Nephron (organoid): ENCODE data around the gene IRF9.

Source experiments
- H3K27ac Mint-ChIP-seq, 3 experiments: 2 replicates each; pipeline ENCODE4 v1.8.0; 2020; ENCODE audit warnings: mixed read lengths in 3 of 3, mild to moderate bottlenecking in 2 of 3, moderate library complexity in 1 of 3
- H3K27me3 Mint-ChIP-seq: 2 replicates; pipeline ENCODE4 v1.8.0; 2021; ENCODE audit warnings: low read depth, mild to moderate bottlenecking, moderate library complexity, mixed read lengths
- H3K36me3 Mint-ChIP-seq: 2 replicates; pipeline ENCODE4 v1.8.0; 2020; ENCODE audit warnings: low read depth, mixed read lengths
- H3K4me1 Mint-ChIP-seq: 2 replicates; pipeline ENCODE4 v1.8.0; 2020; ENCODE audit warnings: mixed read lengths
- H3K4me3 Mint-ChIP-seq, 3 experiments: 2 replicates each; pipeline ENCODE4 v1.8.0; 2020; ENCODE audit warnings: mild to moderate bottlenecking in 3 of 3, mixed read lengths in 3 of 3, moderate library complexity in 2 of 3
- H3K9me3 Mint-ChIP-seq: 2 replicates; pipeline ENCODE4 v1.8.0; 2020; ENCODE audit warnings: mixed read lengths
- CTCF ChIP-seq, 3 experiments: fragments of 200-600 bp; sonication (generic); IDR thresholded peaks; one replicate each; pipeline ENCODE4 v1.5.0; 2021; ENCODE audit warnings: antibody characterized with exemption in 3 of 3; ENCODE audit not compliant: unreplicated experiment in 3 of 3

Gene IRF9

GRCh38 chr14:24160850-24161804 lies at the start of gene IRF9:
Gene IRF9, plus strand, starts transcription at chr14:24161265. Its CDS starts 880 bp downstream, at chr14:24162145.
- TF ChIP-seq CTCF (IDR thresholded peaks at IDR 0.05; ENCODE audit: unreplicated experiment in 3 of 3) = peak; percentile 94 to 96 (median 95)
- Mint-ChIP-seq H3K36me3 (peaks cover 57% of the 10 kb centered on the region), H3K27ac (peak within 1 kb of the TSS; percentile 90 to 96 (median 96)), H3K9me3 (no peaks in the 10 kb centered on the region), H3K4me1 (peaks cover 16% of the 10 kb centered on the region), H3K27me3 (no peaks in the 10 kb centered on the region), H3K4me3 (peak within 1 kb of the TSS; percentile 91 to 96 (median 93))

- H3K27me3 Mint-ChIP-seq = no peaks in the 10 kb centered on the region
- H3K36me3 Mint-ChIP-seq = peaks cover 21% of the 10 kb centered on the region
- peak overlapping the region; percentile 96 to 99 (median 99) for H3K4me3 Mint-ChIP-seq
- H3K27ac Mint-ChIP-seq = peak overlapping the region; percentile 100
- H3K4me1 Mint-ChIP-seq = peaks cover 25% of the 10 kb centered on the region
- TF ChIP-seq CTCF (IDR thresholded peaks at IDR 0.05; ENCODE audit: unreplicated experiment in 3 of 3) = no peak
- no peaks in the 10 kb centered on the region for H3K9me3 Mint-ChIP-seq
Measured at GRCh38 chr14:24113379-24113800, 47.7 kb upstream of the IRF9 start.

- Mint-ChIP-seq H3K4me1 (peaks cover 20% of the 10 kb centered on the region), H3K9me3 (no peaks in the 10 kb centered on the region), H3K27ac (peak overlapping the region; percentile 100), H3K4me3 (peak overlapping the region; percentile 96 to 99 (median 99)), H3K27me3 (no peaks in the 10 kb centered on the region), H3K36me3 (peaks cover 27% of the 10 kb centered on the region)
- TF ChIP-seq CTCF (IDR thresholded peaks at IDR 0.05; ENCODE audit: unreplicated experiment in 3 of 3) = no peak
Measured at GRCh38 chr14:24113801-24114531, 47.1 kb upstream of the IRF9 start.

- Mint-ChIP-seq H3K4me3 (peak within 1 kb of the TSS; percentile 96 to 99 (median 99)), H3K4me1 (peaks cover 20% of the 10 kb centered on the region), H3K9me3 (no peaks in the 10 kb centered on the region), H3K27me3 (no peaks in the 10 kb centered on the region), H3K27ac (peak within 1 kb of the TSS; percentile 100), H3K36me3 (peaks cover 35% of the 10 kb centered on the region)
- TF ChIP-seq CTCF (IDR thresholded peaks at IDR 0.05; ENCODE audit: unreplicated experiment in 3 of 3) = no peak
Measured at GRCh38 chr14:24114532-24115421, 46.3 kb upstream of the IRF9 start, which contains the start of the genes DCAF11 and NRL. Gene DCAF11, plus strand, starts transcription at chr14:24114777. Its CDS starts 818 bp downstream, at chr14:24115595. Gene NRL, minus strand, starts transcription at chr14:24114949. Its CDS starts 32,101 bp downstream, at chr14:24082848.

- TF ChIP-seq CTCF (IDR thresholded peaks at IDR 0.05; ENCODE audit: unreplicated experiment in 3 of 3) = no peak
- peaks cover 20% of the 10 kb centered on the region for H3K4me1 Mint-ChIP-seq
- no peaks in the 10 kb centered on the region for H3K27me3 Mint-ChIP-seq
- H3K4me3 Mint-ChIP-seq = peak overlapping the region; percentile 96 to 99 (median 99)
- no peaks in the 10 kb centered on the region for H3K9me3 Mint-ChIP-seq
- peak overlapping the region; percentile 100 for H3K27ac Mint-ChIP-seq
- peaks cover 36% of the 10 kb centered on the region for H3K36me3 Mint-ChIP-seq
Measured at GRCh38 chr14:24115422-24116127, 45.5 kb upstream of the IRF9 start.
